Measurements from ENCODE around the gene RHBDD2. TPM values are rescaled to one million over a fixed set of nuclear protein-coding genes. Genes with fewer than 3 reads are reported as not detected.
A peak's percentile ranks its signal among the peaks of the same experiment; 100 is the strongest.

RHBDD2 gene
- total and polyA plus RNA-seq, 9 of the 15 experiments (the other 6 are each of a cell fraction or from before 2014, with no cell fraction given) = 3.3 to 36.7 (median 17.9) TPM

DNA sequence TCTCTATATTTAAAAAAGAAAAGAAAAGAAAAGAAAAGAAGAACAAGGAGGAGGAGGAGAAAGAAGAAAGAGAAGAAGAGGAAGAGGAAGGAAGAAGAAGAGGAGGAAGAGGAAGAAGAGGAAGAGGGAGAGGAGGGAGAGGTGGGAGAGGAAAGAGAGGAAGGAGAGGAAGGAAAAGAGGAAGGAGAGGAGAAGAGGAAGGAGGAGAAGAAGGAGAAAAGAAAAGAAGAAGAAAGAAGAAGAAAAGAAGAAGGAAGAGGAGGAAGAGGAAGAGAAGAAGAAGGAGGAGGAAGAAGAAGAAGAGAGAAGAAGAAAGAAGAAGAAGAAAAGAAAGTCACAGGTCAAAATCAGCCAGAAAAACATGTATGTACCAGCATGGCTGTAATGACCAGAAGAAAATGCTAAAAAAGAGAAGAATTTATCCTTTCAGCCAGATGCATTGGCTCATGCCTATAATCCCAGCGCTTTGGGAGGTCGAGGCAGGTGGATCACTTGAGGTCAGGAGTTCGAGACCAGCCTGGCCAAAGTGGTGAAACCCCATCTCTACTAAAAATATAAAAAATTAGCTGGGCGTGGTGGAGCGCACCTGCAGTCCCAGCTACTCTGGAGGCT, 30.8 kb downstream of the RHBDD2 start (continued):
- TF ChIP-seq ZFP36 (IDR thresholded peaks at IDR 0.05; ENCODE audit: low read depth, low read length, partially characterized antibody) (no peak), SPI1 (IDR thresholded peaks at IDR 0.05; ENCODE audit: borderline replicate concordance, low read depth, low read length) (no peak), OTX1 (CRISPR knock-in tag; IDR thresholded peaks at IDR 0.05) (peak; percentile 66; the same call in 1 of the 2 replicates), NCOR1 (IDR thresholded peaks at IDR 0.05) (no peak), MTA2 (IDR thresholded peaks at IDR 0.05; ENCODE audit: low read depth) (peak; percentile 21; the same call in 1 of the 2 replicates), TRIM24 (IDR thresholded peaks at IDR 0.05) (peak in 1 of 2 experiments; percentile 46; a peak in 1 of 4 replicates), CC2D1A (IDR thresholded peaks at IDR 0.05) (0 out of 2 replicates have a peak, but pooled peaks have one; percentile 23), ZNF785 (CRISPR knock-in tag; IDR thresholded peaks at IDR 0.05) (no peak), YBX1 (IDR thresholded peaks at IDR 0.05) (no peak), ARHGAP35 (IDR thresholded peaks at IDR 0.05; ENCODE audit: partially characterized antibody) (peak; percentile 68)
- TF ChIP-seq, protein P1, sequence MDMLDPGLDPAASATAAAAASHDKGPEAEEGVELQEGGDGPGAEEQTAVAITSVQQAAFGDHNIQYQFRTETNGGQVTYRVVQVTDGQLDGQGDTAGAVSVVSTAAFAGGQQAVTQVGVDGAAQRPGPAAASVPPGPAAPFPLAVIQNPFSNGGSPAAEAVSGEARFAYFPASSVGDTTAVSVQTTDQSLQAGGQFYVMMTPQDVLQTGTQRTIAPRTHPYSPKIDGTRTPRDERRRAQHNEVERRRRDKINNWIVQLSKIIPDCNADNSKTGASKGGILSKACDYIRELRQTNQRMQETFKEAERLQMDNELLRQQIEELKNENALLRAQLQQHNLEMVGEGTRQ (CRISPR knock-in tag; IDR thresholded peaks at IDR 0.05) = no peak
- TF ChIP-seq, protein P2, sequence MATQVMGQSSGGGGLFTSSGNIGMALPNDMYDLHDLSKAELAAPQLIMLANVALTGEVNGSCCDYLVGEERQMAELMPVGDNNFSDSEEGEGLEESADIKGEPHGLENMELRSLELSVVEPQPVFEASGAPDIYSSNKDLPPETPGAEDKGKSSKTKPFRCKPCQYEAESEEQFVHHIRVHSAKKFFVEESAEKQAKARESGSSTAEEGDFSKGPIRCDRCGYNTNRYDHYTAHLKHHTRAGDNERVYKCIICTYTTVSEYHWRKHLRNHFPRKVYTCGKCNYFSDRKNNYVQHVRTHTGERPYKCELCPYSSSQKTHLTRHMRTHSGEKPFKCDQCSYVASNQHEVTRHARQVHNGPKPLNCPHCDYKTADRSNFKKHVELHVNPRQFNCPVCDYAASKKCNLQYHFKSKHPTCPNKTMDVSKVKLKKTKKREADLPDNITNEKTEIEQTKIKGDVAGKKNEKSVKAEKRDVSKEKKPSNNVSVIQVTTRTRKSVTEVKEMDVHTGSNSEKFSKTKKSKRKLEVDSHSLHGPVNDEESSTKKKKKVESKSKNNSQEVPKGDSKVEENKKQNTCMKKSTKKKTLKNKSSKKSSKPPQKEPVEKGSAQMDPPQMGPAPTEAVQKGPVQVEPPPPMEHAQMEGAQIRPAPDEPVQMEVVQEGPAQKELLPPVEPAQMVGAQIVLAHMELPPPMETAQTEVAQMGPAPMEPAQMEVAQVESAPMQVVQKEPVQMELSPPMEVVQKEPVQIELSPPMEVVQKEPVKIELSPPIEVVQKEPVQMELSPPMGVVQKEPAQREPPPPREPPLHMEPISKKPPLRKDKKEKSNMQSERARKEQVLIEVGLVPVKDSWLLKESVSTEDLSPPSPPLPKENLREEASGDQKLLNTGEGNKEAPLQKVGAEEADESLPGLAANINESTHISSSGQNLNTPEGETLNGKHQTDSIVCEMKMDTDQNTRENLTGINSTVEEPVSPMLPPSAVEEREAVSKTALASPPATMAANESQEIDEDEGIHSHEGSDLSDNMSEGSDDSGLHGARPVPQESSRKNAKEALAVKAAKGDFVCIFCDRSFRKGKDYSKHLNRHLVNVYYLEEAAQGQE (IDR thresholded peaks at IDR 0.05; ENCODE audit: borderline replicate concordance) = no peak
- TF ChIP-seq, protein P2 (CRISPR knock-in tag; IDR thresholded peaks at IDR 0.05; ENCODE audit: low read depth) = no peak
- TF ChIP-seq, protein P3, sequence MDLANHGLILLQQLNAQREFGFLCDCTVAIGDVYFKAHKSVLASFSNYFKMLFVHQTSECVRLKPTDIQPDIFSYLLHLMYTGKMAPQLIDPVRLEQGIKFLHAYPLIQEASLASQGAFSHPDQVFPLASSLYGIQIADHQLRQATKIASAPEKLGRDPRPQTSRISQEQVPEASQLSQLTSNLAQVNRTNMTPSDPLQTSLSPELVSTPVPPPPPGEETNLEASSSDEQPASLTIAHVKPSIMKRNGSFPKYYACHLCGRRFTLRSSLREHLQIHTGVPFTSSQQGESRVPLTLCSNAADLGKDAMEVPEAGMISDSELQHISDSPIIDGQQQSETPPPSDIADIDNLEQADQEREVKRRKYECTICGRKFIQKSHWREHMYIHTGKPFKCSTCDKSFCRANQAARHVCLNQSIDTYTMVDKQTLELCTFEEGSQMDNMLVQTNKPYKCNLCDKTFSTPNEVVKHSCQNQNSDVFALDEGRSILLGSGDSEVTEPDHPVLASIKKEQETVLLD (IDR thresholded peaks at IDR 0.05) = 0 out of 2 replicates have a peak, but pooled peaks have one; percentile 70
- TF ChIP-seq, protein P4, sequence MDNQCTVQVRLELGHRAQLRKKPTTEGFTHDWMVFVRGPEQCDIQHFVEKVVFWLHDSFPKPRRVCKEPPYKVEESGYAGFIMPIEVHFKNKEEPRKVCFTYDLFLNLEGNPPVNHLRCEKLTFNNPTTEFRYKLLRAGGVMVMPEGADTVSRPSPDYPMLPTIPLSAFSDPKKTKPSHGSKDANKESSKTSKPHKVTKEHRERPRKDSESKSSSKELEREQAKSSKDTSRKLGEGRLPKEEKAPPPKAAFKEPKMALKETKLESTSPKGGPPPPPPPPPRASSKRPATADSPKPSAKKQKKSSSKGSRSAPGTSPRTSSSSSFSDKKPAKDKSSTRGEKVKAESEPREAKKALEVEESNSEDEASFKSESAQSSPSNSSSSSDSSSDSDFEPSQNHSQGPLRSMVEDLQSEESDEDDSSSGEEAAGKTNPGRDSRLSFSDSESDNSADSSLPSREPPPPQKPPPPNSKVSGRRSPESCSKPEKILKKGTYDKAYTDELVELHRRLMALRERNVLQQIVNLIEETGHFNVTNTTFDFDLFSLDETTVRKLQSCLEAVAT (IDR thresholded peaks at IDR 0.05) = peak; percentile 57 to 74; a peak in 2 of 4 replicates
- TF ChIP-seq, protein P5, sequence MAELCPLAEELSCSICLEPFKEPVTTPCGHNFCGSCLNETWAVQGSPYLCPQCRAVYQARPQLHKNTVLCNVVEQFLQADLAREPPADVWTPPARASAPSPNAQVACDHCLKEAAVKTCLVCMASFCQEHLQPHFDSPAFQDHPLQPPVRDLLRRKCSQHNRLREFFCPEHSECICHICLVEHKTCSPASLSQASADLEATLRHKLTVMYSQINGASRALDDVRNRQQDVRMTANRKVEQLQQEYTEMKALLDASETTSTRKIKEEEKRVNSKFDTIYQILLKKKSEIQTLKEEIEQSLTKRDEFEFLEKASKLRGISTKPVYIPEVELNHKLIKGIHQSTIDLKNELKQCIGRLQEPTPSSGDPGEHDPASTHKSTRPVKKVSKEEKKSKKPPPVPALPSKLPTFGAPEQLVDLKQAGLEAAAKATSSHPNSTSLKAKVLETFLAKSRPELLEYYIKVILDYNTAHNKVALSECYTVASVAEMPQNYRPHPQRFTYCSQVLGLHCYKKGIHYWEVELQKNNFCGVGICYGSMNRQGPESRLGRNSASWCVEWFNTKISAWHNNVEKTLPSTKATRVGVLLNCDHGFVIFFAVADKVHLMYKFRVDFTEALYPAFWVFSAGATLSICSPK (IDR thresholded peaks at IDR 0.05; ENCODE audit: borderline replicate concordance) = peak; percentile 46; the same call in 1 of the 2 replicates

Measured in K562 (cell line).